ENCODE measurements around the gene PDGFRB. TPM values are rescaled to one million over a fixed set of nuclear protein-coding genes. Genes with fewer than 3 reads are reported as not detected.

PDGFRB gene
- total RNA-seq, 3 donors from 2014 or later, result 53.7 to 243 (median 146) TPM

DNA sequence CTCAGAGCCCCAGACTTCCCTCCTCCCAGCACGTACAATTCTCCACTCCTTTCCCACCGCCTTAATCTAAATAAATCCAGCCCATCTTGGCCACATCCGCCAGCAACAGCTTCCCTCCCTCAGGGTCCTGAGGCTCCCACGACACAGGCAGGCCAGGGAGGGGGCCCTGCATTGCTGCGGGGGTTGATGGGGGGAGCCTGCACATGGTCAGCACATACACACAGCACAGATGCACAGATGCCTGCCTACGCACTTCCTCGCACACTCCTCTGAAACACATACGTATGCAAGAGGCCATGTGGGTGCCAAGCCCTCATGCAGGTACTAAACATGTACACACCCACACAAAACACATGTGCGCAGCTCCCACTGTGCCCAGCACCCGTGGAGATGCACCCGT is 14.8 kb downstream of the PDGFRB start:
- H3K9me3 ChIP-seq, result no peaks in the 10 kb centered on the region
- H3K27me3 ChIP-seq, result no peaks in the 10 kb centered on the region
- no peak for DNase-seq (ENCODE audit: low spot score in 2 of 2)
- TF ChIP-seq, protein P1, sequence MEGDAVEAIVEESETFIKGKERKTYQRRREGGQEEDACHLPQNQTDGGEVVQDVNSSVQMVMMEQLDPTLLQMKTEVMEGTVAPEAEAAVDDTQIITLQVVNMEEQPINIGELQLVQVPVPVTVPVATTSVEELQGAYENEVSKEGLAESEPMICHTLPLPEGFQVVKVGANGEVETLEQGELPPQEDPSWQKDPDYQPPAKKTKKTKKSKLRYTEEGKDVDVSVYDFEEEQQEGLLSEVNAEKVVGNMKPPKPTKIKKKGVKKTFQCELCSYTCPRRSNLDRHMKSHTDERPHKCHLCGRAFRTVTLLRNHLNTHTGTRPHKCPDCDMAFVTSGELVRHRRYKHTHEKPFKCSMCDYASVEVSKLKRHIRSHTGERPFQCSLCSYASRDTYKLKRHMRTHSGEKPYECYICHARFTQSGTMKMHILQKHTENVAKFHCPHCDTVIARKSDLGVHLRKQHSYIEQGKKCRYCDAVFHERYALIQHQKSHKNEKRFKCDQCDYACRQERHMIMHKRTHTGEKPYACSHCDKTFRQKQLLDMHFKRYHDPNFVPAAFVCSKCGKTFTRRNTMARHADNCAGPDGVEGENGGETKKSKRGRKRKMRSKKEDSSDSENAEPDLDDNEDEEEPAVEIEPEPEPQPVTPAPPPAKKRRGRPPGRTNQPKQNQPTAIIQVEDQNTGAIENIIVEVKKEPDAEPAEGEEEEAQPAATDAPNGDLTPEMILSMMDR (IDR thresholded peaks at IDR 0.05), result no peak
- TF ChIP-seq POLR2A (IDR thresholded peaks at IDR 0.05), result no peak
- TF ChIP-seq POLR2AphosphoS5 (IDR thresholded peaks at IDR 0.05), result no peak
- H3K36me3 ChIP-seq, result no peaks in the 10 kb centered on the region
- intact Hi-C loops (cut with DNase I; ENCODE audit: low total_unique reads), result no loop called here
- H3K4me1 ChIP-seq, result peaks cover 11 to 19% of the 10 kb centered on the region in 2 donors
- peak overlapping the region; percentile 73 to 86 for H3K27ac ChIP-seq
- H3K4me3 ChIP-seq, result peak overlapping the region in 1 of 3 donors; percentile 46

DNA sequence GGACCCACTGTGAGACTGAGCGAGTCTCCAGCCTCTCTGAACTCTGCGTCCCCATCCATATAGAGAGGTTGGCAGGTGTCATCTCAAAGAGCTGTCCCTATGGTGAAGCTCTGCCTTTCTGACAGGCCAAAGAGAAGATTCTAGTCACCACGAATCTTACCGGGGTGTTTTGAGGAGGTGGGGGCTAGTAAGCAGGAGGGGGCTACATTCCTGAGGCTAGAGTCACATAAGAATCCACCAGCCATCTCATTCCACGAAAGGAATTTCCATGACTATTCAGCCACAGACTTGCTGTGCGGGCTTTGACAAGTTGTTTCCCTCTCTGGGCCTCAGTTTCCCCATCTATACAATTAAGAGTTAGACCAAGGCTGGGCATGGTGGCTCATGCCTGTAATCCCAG is 16.3 kb downstream of the PDGFRB start:
- Histone ChIP-seq H3K27me3 (no peaks in the 10 kb centered on the region), H3K4me1 (peaks cover 11 to 15% of the 10 kb centered on the region in 2 donors), H3K27ac (peak overlapping the region; percentile 73 to 86), H3K9me3 (no peaks in the 10 kb centered on the region), H3K4me3 (peak overlapping the region in 1 of 3 donors; percentile 49), H3K36me3 (no peaks in the 10 kb centered on the region)
- TF ChIP-seq POLR2A (IDR thresholded peaks at IDR 0.05) (no peak), POLR2AphosphoS5 (IDR thresholded peaks at IDR 0.05) (no peak)
- TF ChIP-seq, protein P1 (IDR thresholded peaks at IDR 0.05), result no peak
- DNase-seq (ENCODE audit: low spot score in 2 of 2), result no peak
- intact Hi-C loops (cut with DNase I; ENCODE audit: low total_unique reads), result no loop called here

DNA sequence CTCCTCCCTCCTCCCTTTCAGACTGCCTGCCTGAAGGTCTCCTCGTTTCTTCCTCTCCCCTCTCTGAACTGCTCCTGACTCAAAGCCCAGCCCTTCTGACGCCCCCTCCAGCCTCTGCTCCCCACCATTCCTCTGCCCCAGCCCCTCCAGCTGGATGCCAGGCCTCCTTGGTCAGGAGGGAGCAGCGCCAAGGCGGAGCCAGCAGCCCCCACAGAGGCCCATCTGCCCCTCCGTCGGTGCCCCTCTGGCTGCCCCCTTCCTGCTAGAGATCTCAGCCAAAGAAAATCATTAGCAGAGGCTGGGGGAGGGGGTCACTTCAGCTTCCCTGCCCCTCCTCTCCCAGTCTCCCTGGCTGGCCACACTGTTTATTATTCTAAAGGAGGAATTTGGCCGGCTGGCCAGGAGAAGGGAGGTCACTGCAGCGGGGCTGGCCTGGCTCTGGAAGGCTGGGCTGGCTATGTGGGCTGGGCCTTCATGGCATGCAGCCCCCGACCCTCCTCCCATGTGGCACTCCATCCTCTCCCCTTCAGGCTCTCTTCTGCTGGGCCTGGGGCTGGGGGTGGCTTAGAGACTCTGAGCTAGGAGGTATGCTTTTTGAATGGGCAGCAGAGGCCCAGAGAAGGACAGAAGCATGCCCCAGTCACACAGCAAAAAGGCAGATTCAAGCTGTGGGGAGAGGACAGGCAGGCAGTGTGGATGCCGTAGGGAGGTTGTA is 16.9 kb downstream of the PDGFRB start:
- peak in 1 of 2 donors; percentile 57 for DNase-seq (ENCODE audit: low spot score in 2 of 2)
- peaks cover 11 to 15% of the 10 kb centered on the region in 2 donors for H3K4me1 ChIP-seq

DNA sequence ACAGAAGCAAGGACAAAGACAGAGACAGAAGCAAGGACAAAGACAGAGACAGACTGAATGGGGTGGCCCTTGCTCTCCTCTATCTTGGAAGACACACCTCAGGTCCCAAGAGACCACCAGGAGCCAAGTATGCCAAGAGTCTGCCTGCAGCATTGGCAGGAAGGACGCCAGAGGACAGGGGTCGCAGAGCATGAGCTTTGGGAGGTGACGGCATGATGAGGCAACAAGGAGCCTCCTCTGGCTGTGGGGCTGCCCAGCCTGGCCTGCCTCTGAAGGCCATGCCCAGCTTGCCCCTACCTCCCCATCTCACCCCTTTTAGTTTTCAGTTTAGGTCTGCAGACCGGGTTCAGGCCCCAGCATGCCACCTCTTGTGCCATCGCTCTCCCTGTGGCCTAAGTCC is 17.6 kb downstream of the PDGFRB start:
- Histone ChIP-seq H3K27me3 (no peaks in the 10 kb centered on the region), H3K4me1 (peaks cover 11 to 15% of the 10 kb centered on the region in 2 donors), H3K36me3 (no peaks in the 10 kb centered on the region), H3K27ac (peak overlapping the region; percentile 73 to 86), H3K9me3 (no peaks in the 10 kb centered on the region), H3K4me3 (peak overlapping the region in 1 of 3 donors; percentile 49)
- no peak for DNase-seq (ENCODE audit: low spot score in 2 of 2)
- intact Hi-C loops (cut with DNase I; ENCODE audit: low total_unique reads), result no loop called here
- no peak for TF ChIP-seq POLR2A (IDR thresholded peaks at IDR 0.05)
- TF ChIP-seq POLR2AphosphoS5 (IDR thresholded peaks at IDR 0.05), result peak in 1 of 3 donors; percentile 29

More for the DNA sequence above, 16.9 kb downstream of the PDGFRB start:
- Histone ChIP-seq H3K4me3 (peak overlapping the region in 1 of 3 donors; percentile 49), H3K36me3 (no peaks in the 10 kb centered on the region), H3K27me3 (no peaks in the 10 kb centered on the region), H3K27ac (peak overlapping the region; percentile 73 to 86), H3K9me3 (no peaks in the 10 kb centered on the region)
- intact Hi-C loops (cut with DNase I; ENCODE audit: low total_unique reads), result no loop called here
- no peak for TF ChIP-seq POLR2A (IDR thresholded peaks at IDR 0.05)
- TF ChIP-seq, protein P1 (IDR thresholded peaks at IDR 0.05), result no peak
- TF ChIP-seq POLR2AphosphoS5 (IDR thresholded peaks at IDR 0.05), result no peak

DNA sequence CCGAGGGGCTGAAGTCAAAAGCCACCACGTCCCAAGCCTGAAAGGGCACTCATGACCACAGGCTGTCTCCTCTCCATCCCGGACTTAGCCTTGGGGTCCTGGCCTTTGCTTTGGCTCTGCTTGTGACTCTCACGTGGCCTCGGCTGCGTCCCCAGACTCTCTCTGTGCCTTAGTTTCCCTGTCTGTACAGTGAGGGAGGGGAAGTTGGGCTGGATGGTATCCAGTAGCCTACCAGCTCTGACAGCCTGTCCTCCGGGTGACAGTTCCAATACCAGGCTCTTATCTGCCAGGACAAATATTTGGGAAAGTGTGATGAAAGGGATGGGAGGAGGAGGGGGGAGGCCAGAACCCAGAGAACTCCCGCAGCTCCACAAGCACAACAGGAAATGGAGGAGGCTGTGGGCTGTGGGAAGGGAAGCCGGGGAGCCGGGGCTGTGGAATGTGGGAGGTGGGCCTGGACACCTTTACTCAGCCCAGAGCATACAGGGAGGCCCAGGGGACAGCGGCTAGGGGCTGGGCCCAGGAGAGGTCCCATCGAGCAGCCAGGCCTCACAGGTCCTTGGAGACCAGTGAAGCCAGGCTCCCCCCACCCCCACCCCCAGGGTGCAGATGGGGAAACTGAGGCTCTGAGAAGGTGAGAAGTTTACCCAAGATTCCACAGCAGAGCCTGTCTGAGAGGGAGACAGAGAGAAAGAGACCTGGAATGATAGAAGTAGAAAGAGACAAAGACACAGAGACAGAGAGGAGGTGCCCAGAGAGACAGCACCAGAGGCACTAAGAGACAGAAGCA is 18.3 kb downstream of the PDGFRB start:
- Histone ChIP-seq H3K4me1 (peaks cover 11 to 15% of the 10 kb centered on the region in 2 donors), H3K36me3 (no peaks in the 10 kb centered on the region), H3K9me3 (no peaks in the 10 kb centered on the region), H3K27ac (peak overlapping the region; percentile 73 to 86), H3K4me3 (peak overlapping the region in 1 of 3 donors; percentile 43), H3K27me3 (no peaks in the 10 kb centered on the region)
- DNase-seq (ENCODE audit: low spot score in 2 of 2), result no peak
- intact Hi-C loops (cut with DNase I; ENCODE audit: low total_unique reads), result no loop called here
- TF ChIP-seq, protein P1 (IDR thresholded peaks at IDR 0.05), result no peak
- TF ChIP-seq POLR2AphosphoS5 (IDR thresholded peaks at IDR 0.05), result no peak
- TF ChIP-seq POLR2A (IDR thresholded peaks at IDR 0.05), result no peak

Data from breast epithelium (tissue), 4 donors.